Retinal pigment epithelial cell (primary cell): ENCODE data around the gene ZXDC.

Experiments used
- DNase-seq: peaks from one replicate; pipeline ENCODE4 v3.0.0-alpha.2; 2010; ENCODE audit warnings: low read depth
- H3K4me3 ChIP-seq: 2 replicates; pipeline ENCODE4 v1.5.1; 2011; ENCODE audit warnings: mild to moderate bottlenecking, low read length, control low read depth, moderate library complexity
- TF ChIP-seq, protein P1 (sequence below): conservative IDR thresholded peaks from 2 replicates; pipeline ENCODE4 v1.5.1; 2011; ENCODE audit warnings: low read depth, low read length, control low read depth, inconsistent platforms

Gene ZXDC

GRCh38 chr3:126515066-126515706 lies 39.5 kb upstream of the ZXDC start:
- TF ChIP-seq, protein P1, sequence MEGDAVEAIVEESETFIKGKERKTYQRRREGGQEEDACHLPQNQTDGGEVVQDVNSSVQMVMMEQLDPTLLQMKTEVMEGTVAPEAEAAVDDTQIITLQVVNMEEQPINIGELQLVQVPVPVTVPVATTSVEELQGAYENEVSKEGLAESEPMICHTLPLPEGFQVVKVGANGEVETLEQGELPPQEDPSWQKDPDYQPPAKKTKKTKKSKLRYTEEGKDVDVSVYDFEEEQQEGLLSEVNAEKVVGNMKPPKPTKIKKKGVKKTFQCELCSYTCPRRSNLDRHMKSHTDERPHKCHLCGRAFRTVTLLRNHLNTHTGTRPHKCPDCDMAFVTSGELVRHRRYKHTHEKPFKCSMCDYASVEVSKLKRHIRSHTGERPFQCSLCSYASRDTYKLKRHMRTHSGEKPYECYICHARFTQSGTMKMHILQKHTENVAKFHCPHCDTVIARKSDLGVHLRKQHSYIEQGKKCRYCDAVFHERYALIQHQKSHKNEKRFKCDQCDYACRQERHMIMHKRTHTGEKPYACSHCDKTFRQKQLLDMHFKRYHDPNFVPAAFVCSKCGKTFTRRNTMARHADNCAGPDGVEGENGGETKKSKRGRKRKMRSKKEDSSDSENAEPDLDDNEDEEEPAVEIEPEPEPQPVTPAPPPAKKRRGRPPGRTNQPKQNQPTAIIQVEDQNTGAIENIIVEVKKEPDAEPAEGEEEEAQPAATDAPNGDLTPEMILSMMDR = no peak
- no peak for DNase-seq
- no peak overlapping the region for H3K4me3 ChIP-seq

GRCh38 chr3:126514161-126514560 lies 38.5 kb upstream of the ZXDC start:
- H3K4me3 ChIP-seq = no peak overlapping the region
- DNase-seq = no peak
- TF ChIP-seq, protein P1 = no peak

DNA sequence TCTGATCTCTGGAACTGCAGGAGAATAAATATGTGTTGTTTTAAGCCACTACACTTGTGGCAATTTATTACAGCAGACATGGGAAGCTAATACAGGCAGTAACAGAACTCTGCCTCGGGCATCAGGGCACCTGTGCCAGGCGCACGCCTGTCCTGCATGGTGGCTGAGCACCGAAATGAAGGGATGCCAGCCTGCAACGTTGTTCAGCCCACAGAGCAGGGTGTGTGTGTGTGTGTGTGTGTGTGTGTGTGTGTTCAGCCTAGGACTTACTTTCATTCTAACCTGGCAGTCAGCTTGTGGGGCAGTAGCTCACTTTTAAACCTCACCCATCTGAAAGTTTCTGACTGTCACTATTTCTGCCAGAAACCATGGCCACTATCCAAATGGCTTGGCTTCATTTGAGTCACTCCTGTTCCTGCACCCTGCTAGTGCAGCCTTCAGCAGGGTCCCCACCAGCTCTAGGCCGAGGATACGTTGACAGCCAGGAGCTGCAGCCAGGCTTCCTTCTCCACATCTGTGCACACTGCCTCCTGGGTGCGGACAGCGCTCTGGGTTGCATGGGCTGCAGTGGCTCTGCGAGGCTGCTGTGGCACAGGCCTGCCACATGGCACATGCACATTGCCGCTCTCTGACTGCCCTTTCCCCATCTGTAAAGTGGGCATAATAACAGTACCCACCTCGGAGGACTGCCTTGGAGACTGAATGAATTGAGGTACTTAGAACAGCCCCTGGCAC lies 37.4 kb upstream of the ZXDC start:
- DNase-seq = no peak
- TF ChIP-seq, protein P1 = no peak
- H3K4me3 ChIP-seq = no peak overlapping the region

DNA sequence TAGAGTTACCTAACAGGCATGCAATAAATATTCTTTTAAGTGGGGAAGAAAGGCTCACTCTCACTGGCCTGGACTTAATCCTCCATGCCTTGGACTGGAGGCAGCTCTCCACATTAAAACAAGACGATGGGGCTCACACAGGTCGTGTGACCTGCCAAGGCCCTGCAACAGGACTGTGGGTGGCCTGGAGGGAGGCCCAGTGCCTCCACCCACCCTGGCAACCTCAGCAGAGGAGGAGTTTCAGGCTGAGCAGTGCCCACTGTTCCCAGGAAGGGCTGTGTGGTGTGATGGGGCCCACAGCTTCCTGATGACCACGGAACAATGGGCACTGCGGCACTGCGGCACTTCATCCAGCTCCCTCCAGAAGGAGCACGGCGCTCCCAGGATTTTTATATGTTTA lies 36.3 kb upstream of the ZXDC start:
- TF ChIP-seq, protein P1 = no peak
- no peak overlapping the region for H3K4me3 ChIP-seq
- DNase-seq = no peak

GRCh38 chr3:126511291-126511690 lies 35.6 kb upstream of the ZXDC start:
- TF ChIP-seq, protein P1 = no peak
- DNase-seq = no peak
- no peak overlapping the region for H3K4me3 ChIP-seq

- DNase-seq = no peak
Measured at GRCh38 chr3:126510308-126510910, 34.7 kb upstream of the ZXDC start.

More at GRCh38 chr3:126510308-126510910, 34.7 kb upstream of the ZXDC start:
- H3K4me3 ChIP-seq = no peak overlapping the region
- TF ChIP-seq, protein P1 = no peak
